ENCODE data around the gene FBXO31.

Gene FBXO31

GRCh38 chr16:87316923-87317749 is 66.4 kb downstream of the FBXO31 start, which contains the start of gene C16orf95 (continued):
- TF ChIP-seq INSM2 (tag by site-specific recombination; IDR thresholded peaks at IDR 0.05) (no peak), ZNF350 (tag by site-specific recombination; IDR thresholded peaks at IDR 0.05) (no peak), ZNF776 (tag by site-specific recombination; IDR thresholded peaks at IDR 0.05; ENCODE audit: borderline replicate concordance) (no peak), ZNF266 (tag by site-specific recombination; IDR thresholded peaks at IDR 0.05; ENCODE audit: low read depth) (no peak), ZNF416 (tag by site-specific recombination; IDR thresholded peaks at IDR 0.05) (no peak), ZSCAN30 (tag by site-specific recombination; IDR thresholded peaks at IDR 0.05) (peak; percentile 93), BCL11A (tag by site-specific recombination; IDR thresholded peaks at IDR 0.05; ENCODE audit: low read depth) (peak; percentile 37; the same call in 1 of the 2 replicates), ZNF133 (tag by site-specific recombination; IDR thresholded peaks at IDR 0.05) (no peak), ZBTB26 (tag by site-specific recombination; optimal IDR thresholded peaks at IDR 0.05) (peak; percentile 87), ZNF768 (tag by site-specific recombination; IDR thresholded peaks at IDR 0.05) (no peak), ZNF677 (tag by site-specific recombination; IDR thresholded peaks at IDR 0.05) (no peak), ZNF280C (tag by site-specific recombination; IDR thresholded peaks at IDR 0.05) (no peak), ZNF514 (tag by site-specific recombination; IDR thresholded peaks at IDR 0.05) (no peak), ZFP69B (tag by site-specific recombination; IDR thresholded peaks at IDR 0.05) (peak; percentile 58), KLF7 (tag by site-specific recombination; IDR thresholded peaks at IDR 0.05; ENCODE audit: borderline replicate concordance) (no peak), ZBTB48 (tag by site-specific recombination; IDR thresholded peaks at IDR 0.05) (no peak; the same call in 1 of the 2 replicates), ZNF585B (tag by site-specific recombination; IDR thresholded peaks at IDR 0.05) (no peak), ZBTB11 (tag by site-specific recombination; conservative IDR thresholded peaks at IDR 0.05; ENCODE audit: low read depth) (peak; percentile 14; the same call in 1 of the 2 replicates), ZNF621 (tag by site-specific recombination; IDR thresholded peaks at IDR 0.05) (no peak), ZNF560 (tag by site-specific recombination; IDR thresholded peaks at IDR 0.05; ENCODE audit: borderline replicate concordance) (no peak), ZNF394 (tag by site-specific recombination; IDR thresholded peaks at IDR 0.05; ENCODE audit: borderline replicate concordance) (no peak), ATF2 (tag by site-specific recombination; IDR thresholded peaks at IDR 0.05; ENCODE audit: low read depth) (no peak), HIC1 (tag by site-specific recombination; IDR thresholded peaks at IDR 0.05) (peak; percentile 79), ZNF707 (tag by site-specific recombination; IDR thresholded peaks at IDR 0.05) (no peak), ZNF221 (tag by site-specific recombination; IDR thresholded peaks at IDR 0.05; ENCODE audit: borderline replicate concordance) (no peak), ZNF626 (tag by site-specific recombination; IDR thresholded peaks at IDR 0.05) (no peak)

Measured in HEK293 (cell line).